Islet of Langerhans (tissue), 1 donor: ENCODE measurements around the gene ATAD3A.
"Not testable (repeated sequence)": the region's sequence is repeated elsewhere in the genome, so short reads cannot be mapped to it uniquely, and the experiment has no call there.

Experiments
- FAIRE-seq: peaks from one replicate; lab custom pipeline; 2011; peaks lifted over from hg19 to GRCh38; lab: Jason Lieb, UNC

ATAD3A gene

DNA sequence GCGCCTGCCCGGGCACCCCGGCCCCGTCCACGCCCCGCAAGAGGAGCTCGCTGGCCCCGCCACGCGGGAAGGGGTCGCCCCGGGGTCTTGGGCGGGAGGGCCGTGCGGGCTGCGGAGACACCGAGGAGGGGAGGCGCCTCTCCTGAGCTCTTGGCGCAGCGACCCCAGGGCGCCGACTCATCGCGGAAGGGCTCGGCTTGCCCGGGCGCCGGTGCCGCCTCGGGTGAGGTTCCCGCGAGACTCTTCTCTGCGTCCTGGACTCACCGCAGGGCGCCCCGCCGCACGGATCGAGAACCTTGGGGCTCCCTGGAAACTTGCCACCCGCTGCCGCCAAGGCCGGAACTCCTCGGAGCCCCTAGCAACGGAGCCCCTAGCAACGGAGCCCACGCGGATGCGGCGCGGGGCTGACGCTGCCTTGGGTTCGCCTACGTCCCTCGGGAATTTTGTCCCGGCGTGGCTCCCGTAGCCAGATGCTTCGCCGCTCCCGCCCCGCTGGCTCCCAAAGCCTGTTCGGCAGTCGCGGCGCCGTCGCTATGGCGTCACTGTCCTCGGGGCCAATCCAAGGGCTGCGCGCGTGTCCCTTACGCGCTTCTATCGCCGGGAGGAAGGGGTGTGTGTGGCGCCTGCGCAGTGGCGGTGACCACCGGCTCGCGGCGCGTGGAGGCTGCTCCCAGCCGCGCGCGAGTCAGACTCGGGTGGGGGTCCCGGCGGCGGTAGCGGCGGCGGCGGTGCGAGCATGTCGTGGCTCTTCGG, at the start of gene ATAD3A:
Gene ATAD3A (plus strand): TSS at position 630 of the 753 bp plus-strand sequence. CDS start 107 bp downstream, at position 737.
- FAIRE-seq, result no peak

DNA sequence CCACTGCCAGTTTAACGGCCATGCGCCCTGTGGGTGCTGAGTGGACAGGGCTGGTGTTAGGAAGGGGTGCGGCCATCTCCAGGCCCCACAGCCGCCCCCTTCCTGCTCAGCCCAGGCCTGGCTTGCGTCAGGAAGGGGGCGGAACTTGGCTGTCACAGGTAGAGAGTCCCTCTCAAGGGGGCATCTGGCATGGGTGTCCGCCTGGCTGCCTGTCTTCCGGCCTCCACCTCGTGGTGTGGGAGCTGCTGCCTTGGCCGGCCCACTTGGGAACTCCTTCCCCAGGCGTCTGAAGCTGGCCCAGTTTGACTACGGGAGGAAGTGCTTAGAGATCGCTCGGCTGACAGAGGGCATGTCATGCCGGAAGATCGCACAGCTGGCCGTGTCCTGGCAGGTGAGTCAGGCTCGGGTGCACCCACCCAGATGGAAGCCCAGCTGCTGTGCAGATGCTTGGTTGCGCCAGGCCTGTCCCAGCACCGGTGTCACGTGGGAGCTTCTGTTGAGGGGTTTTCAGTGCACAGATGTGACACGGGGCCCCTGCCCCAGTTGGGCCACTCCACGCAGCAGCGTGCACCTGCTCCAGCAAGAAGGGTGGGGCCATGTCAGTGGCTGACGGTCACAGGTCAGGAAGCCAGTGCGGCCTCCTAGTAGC, 49.5 kb upstream of the ATAD3A start:
- no peak for FAIRE-seq

GRCh38 chr1:1463312-1463711, 48.6 kb upstream of the ATAD3A start:
- no peak for FAIRE-seq

GRCh38 chr1:1468196-1468985, 43.6 kb upstream of the ATAD3A start:
- FAIRE-seq, result not testable (repeated sequence)

- no peak for FAIRE-seq
Measured at GRCh38 chr1:1470626-1471388, 41.2 kb upstream of the ATAD3A start.

GRCh38 chr1:1471389-1472052, 40.4 kb upstream of the ATAD3A start, which contains the start of gene ATAD3B:
ATAD3B (plus strand) TSS chr1:1471765; CDS start chr1:1471885, 120 bp downstream.
- no peak for FAIRE-seq

GRCh38 chr1:1472053-1472876, 39.7 kb upstream of the ATAD3A start:
- FAIRE-seq, result not testable (repeated sequence)

- FAIRE-seq, result not testable (repeated sequence)
Measured at GRCh38 chr1:1476011-1476410, 36.0 kb upstream of the ATAD3A start.

GRCh38 chr1:1477206-1477605, 34.8 kb upstream of the ATAD3A start:
- no peak for FAIRE-seq

- FAIRE-seq, result no peak
Measured at GRCh38 chr1:1479547-1480487, 32.1 kb upstream of the ATAD3A start.

GRCh38 chr1:1480488-1480867, 31.5 kb upstream of the ATAD3A start:
- not testable (repeated sequence) for FAIRE-seq

DNA sequence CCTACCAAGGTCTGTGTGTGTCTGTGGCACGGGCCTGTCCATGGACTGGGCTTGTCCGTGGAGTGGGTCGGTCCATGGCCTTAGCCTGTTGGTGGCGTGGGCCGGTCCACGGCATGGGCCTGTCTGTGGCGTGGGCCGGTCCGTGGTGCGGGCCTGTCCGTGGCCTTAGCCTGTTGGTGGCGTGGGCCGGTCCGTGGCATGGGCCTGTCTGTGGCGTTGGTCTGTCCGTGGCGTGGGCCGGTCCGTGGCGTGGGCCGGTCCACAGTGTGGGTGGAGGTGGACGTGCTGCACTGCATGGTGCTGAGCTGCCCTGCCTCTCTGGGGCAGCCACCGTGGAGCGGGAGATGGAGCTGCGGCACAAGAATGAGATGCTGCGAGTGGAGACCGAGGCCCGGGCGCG, 30.2 kb upstream of the ATAD3A start:
- FAIRE-seq, result not testable (repeated sequence)

- no peak for FAIRE-seq
Measured at GRCh38 chr1:1482856-1483255, 29.1 kb upstream of the ATAD3A start.

- FAIRE-seq, result no peak
Measured at GRCh38 chr1:1483714-1484113, 28.2 kb upstream of the ATAD3A start.

GRCh38 chr1:1484976-1485750, 26.8 kb upstream of the ATAD3A start:
- FAIRE-seq, result not testable (repeated sequence)

- FAIRE-seq, result not testable (repeated sequence)
Measured at GRCh38 chr1:1485755-1486317, 26.1 kb upstream of the ATAD3A start.

DNA sequence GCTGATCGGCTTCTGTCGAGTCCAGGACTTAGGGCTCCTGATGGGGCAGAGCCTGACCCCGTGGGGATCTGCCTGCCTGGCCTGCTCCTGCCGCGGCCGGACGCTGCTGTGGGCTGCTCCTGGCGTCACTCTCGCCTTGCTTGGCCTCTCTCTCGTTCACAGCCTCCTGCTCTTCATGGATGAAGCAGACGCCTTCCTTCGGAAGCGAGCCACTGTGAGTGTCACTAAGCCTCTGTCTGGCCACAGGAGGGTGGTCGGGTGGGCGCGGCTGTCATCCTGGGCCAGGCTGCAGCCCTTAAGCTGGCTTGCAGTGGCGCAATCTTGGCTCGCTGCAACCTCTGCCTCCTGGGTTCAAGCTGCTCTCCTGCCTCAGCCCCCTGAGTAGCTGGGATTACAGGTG, 24.3 kb upstream of the ATAD3A start:
- FAIRE-seq, result no peak

DNA sequence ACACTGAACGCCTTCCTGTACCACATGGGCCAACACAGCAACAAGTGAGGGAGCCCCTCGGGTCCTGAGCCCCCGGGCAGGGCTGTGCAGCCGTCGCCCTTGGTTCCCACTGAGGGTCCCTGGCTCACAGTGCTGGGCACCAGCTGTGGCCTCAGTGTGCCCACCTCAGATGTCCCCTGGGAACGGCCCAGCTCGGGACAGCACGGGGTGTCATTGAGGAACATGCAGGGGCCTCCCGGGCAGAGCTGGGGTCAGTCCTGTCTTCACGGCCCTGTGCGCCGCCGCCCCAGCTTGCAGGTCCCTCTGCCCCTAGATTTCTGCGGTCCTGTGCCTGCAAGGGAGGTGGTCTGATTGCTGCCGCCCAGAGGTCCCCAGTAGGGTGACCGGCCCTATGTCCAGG, 22.7 kb upstream of the ATAD3A start:
- FAIRE-seq, result no peak
